Measurements from ENCODE around the gene ASIC1.
A peak's percentile ranks its signal among the peaks of the same experiment; 100 is the strongest.

The ASIC1 gene

DNA sequence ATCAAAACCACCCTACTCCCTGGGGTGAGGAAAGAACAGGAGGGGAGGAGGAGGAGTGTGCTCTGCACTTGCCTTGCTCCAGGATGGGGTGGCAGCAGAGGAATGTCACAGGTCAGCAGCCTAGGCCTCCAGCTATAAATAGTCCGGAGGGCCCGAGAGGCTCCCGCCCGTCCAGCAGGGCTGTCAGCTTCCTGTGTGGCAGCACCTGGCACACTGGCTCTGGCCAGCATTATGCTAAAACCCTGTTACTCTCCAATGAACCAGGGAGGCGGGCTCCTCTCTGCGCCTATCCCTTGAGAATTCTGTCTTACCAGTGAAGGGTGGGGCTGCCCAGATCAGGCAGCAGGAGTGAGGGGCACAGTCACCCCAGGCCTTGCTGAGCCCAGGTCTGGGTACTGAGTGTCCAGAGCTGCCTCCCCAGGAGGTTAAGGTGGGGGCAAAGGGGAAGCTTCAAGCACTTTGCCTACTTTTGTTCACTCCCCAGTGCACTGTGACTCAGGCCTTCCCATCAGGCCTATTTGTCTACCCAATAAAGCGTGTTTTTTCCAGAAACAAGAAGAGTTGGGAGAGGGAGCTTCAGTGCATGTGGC is 53.5 kb downstream of the ASIC1 start:
- no peak for DNase-seq

DNA sequence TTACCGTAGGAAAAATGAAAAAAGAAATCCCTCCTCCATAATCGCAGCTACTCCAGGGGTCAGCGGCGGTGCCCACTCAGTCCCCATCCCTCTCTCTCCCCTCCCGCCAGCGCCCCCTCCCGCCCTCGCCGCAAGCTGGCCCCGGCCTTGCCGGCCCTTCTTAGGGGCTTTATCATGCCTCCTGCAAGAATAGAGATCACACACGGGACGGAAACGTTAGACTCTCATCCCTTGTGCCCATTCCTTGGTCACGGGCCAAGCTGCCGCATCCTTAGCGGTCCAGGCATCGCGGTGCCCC is 53.9 kb downstream of the ASIC1 start:
- DNase-seq, result no peak

DNA sequence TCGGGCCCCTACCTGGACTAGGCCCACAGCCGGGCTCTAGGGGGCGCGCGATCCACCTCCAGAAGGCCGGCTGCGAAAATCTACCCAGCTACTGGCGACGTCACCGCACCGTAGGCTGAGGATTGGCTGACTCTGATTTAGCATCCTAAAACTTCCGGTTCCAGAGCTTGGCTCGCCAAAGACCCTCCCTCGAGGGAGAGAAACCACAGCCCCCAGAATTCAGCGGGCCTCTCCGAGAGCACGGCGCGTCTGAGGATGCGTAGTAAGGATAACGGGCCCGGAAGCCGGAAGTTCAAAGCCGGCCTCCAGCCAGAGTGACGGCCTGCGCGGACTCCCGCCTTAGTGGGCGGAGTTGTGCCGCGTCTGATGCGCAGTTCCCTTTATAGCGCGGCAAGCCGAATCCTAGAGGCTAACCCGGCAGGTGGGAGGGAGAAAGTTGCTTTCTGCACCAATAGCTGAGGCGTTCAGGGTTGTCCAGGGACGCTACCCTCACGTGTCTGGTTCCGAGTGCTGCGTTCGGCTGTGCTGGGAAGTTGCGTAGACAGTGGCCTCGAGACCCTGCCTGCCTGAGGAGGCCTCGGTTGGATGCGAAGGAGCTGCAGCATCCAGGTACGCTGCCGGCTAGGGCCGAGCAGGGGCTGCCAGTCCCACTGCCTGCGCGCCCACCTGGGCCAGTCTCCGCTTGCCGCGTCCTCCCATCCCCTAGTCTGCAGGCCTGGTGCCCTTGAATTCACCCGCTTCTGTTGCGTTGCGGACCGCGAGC is 54.5 kb downstream of the ASIC1 start, which contains the start of gene COX14:
Gene COX14 (plus strand): TSS at position 544 of the 763 bp plus-strand sequence. CDS start 7,808 bp downstream, outside the sequence.
- peak; percentile 99 for DNase-seq

DNA sequence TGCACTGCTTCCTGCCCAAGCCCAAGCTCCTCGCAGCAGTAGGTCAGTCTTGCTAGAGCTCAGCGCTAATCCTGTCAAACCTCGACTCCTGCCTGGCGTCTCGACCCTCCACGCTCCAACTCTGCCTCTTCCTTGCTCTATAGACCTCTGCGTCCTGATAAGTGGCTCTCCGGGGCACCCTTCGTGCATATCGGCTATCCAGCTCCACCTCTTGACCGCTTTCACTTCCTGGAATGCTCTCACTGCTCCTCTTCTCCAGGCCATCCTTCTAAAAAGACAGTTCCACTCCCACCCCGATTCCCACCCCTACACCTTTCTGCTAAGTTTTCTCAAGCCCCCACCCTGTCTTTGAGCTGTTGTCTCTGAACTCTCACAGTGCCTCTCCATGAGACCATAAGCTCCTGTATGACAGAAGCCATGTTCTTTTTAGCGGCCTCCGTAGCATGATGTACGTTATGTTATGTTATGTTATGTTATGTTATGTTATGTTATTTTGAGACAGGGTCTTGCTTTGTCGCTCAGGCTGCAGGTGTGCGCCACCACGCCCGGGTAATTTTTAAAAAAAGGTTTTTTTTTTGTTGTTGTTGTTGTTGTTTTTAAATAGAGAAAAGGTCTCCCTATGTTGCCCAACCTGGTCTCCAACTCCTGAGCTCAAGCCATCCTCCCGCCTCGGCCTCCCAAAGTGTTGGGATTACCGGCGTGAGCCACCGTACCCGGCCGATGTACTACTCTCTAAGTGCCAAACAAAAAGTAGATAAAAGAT is 55.2 kb downstream of the ASIC1 start:
- peak; percentile 32 for DNase-seq

DNA sequence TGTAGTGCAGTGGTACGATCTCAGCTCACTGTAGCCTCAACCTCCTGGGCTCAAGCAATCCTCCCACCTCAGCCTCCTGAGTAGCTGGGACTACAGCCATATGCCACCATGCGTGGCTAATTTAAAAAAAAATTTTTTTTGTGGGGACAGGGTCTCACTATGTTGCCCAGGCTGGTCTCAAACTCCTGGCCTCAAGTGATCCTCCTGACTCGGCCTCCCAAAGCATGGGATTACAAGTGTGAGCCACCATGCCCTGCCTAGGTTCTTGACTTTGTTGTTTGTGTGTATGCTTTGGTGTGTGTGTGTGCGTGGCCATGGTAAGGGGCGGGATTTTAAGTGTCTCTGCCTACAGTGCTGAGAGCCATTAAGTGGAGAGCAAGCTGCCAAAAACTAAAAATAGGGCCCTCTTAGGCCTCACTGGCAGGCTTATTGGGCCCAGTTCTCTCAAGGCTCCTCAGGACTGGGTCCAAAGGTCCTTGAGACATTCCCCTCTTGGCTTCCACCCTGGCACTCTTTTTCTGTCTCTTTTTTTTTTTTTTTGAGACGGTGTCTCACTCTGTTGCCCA is 59.7 kb downstream of the ASIC1 start:
- no peak for DNase-seq

DNA sequence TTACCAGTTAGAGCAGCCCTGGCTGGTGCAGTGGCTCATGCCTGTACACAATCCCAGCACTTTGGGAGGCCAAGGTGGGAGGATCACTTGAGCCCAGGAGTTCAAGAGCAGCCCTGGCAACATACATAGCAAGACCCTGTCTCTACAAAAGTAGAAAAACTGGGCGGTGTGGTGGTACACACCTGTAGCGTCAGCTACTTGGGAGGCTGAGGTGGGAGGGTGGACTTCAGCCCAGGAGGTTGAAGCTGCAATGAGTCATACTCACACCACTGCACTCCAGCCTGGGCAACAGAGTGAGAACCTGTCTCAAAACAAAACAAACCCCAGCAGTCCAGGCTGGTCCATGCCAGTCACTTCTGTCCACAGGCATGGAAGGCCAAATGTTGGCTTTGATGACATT is 62.0 kb downstream of the ASIC1 start:
- DNase-seq, result no peak

DNA sequence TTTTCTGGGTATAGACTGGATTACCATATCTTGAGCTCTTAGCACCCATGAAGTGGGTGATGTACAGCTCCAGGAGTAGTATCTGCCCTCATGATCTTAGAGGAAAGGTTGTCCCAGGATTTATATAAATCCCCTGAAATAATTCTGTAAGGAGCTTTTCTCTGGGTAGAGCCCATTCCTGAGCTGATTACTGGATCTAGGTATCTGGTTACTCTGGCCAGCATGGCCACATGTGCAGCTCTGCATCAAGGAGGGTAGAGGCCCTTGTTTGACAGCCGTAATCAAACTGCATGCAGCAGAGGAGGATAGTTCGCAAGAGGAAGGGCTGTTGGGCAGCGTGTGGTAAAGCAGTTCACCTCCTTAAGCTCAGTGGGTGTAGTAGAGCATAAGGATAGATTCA is 63.1 kb downstream of the ASIC1 start:
- no peak for DNase-seq

DNA sequence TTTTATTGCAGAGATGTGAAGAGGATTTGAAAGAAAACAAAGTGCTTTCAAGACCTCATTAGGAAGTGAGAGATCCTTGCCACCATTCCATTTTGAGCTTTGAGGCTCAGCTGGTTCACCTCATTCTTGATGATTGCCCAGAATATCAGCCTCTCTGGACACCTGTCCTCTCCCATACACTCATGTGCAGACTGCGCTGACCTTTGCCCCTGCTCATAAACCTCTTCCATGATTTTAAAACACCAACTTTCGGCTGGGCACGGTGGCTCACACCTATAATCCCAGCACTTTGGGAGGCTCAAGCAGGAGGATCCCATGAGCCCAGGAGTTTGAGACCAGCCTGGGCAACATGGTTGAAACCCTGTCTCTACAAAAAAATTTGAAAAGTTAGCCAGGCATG is 63.6 kb downstream of the ASIC1 start:
- no peak for DNase-seq

DNA sequence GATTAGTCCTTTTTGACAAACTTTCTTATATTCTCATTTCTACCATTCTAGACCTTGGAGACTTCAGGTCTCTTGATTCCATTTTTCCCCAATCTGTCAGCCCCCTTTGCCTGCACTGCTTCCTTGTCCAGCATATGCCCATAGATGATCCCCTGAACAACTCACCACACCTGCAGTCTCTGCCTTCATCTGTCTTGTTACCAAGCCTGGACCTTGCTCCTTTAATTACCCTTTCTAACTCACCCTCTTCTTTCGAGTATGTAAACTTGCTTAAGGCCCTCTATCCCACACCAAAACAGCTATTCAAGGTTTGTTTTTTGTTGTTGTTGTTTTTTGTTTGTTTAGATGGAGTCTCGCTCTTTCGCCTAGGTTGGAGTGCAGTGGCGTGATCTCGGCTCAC is 64.2 kb downstream of the ASIC1 start:
- DNase-seq, result no peak

DNA sequence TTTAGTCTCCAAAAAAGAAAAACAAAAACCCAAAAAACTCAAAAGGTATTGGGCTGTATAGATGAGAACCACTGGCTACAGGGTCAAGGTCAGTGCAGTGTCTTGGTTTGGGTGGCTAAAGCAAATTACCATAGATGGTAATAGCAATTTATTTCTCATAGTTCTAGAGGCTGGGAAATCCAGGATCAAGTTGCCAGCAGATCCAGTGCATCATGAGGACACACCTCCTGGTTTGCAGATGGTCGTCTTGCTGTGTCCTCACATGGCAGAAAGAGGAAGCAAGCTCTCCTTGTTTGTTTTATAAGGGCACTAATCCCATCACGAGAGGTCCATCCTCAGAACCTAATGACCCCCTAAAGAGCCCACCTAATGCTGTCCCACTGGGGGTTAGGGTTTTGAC is 65.8 kb downstream of the ASIC1 start:
- DNase-seq, result no peak

DNA sequence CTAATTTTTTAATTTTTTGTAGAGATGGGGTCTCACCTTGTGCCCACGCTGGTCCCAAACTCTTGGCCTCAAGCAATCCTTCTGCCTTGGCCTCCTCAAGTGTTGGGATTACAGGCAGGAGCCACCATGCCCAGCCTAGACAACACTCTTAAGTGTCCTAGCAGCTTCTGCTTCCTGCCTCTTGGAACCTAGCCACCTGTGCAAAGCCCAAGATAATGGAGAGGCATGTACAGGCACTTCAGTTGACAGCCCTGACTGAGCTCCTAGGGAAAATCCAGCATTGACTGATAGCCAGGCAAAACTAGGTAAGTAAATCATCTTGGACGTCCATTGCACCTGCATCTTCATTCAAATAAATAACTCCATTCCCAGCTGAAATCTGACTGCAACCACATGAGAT is 70.2 kb downstream of the ASIC1 start:
- no peak for DNase-seq

DNA sequence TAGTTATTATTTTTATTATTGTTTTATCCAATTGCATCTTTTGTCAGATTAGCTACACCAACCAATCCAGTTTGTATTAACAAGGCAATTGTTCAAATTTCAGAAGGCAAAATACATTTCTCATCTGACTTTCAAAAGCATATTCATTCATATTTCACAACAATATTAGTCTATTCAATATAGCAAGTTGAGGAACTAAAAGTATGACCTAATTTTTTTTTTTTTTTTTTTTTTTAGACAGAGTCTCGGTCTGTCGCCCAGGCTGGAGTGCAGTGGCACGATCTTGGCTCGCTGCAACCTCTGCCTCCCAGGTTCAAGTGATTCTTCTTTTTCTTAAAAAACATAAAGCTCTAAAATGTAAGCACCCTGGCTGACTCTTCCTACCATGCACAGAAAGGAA is 71.9 kb downstream of the ASIC1 start:
- no peak for DNase-seq

DNA sequence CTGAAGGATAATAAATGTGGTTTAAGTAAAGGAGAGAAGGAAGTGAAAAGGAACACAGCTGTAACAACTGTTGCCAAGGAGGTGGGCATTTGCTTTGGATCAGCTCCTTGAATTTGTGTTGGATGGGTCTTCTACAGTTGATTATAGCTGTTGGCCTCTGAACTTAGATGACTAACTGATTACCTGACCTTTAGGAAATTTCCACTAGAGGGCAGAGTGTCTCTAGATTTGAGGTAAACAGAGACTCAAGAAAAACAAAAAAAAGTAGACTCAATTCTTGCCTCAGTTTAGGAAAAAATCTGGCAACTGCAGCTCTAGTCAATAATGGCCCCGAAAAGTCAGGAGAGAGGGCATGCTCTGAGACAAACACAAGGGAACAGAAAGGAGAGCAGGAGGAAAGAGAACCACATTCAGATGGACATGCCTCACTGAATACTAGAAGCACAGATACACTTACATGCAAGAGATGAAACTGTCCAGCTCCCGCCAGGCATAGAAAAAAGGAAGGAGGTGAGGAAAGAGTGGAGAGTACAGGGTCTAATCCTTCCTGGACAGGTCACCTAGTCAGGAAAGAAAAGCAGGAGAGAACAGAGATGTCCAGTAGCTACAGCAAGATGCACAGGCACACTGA is 75.2 kb downstream of the ASIC1 start:
- no peak for DNase-seq
